ENCODE data around the gene LIMS2. TPM values are rescaled to one million over a fixed set of nuclear protein-coding genes. Genes with fewer than 3 reads are reported as not detected.

Gene LIMS2
- total and polyA plus RNA-seq, 2 donors (not counting 3 experiments of a cell fraction or from before 2014, with no cell fraction given): 48.3 to 55.6 TPM

DNA sequence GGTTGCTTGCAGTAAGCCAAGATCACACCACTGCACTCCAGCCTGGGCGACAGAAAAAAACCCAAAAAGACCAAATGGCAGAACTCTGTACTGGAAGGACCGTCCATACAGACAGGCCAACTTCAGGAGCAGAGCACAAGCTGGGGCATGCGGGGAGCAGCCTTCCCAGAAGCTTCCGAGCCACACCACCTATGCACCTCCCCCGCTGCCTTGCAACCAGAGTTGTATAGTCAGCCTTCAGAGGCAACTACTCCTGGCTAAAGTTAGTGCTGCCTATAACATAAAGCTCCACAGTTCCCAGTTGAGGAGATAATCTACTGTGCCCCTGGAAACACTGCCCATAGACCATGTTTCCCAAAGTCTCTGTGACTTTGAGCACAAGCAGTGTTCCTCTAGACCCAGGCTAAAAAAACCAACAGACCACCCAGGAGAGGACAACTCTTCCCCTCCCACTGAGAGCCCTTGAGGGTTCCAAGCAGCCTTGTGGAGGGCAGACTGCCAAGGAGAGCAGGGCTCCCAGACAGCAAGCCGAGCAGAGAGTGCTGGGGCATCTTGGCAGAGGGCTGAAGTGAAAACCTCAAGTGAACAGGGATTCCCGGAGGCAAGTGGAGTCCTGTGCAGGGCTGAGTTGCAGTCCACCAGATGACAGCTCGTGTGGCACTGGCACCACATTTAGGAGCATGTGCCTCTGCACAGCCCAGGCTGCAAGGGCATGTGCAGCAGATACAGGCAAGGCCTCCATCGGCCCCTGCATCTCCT, 32.7 kb upstream of the LIMS2 start:
- FAIRE-seq: no peak
- TF ChIP-seq, protein P1, sequence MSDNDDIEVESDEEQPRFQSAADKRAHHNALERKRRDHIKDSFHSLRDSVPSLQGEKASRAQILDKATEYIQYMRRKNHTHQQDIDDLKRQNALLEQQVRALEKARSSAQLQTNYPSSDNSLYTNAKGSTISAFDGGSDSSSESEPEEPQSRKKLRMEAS (IDR thresholded peaks at IDR 0.05; ENCODE audit: insufficient read depth, insufficient read length): no peak
- TF ChIP-seq POLR2A (IDR thresholded peaks at IDR 0.05; ENCODE audit: low read depth, low read length) (no peak), MYC (IDR thresholded peaks at IDR 0.05; ENCODE audit: low read depth, low read length) (no peak), EZH2 (IDR thresholded peaks at IDR 0.05; ENCODE audit: borderline replicate concordance, low read depth, low read length, severe bottlenecking) (no peak), GATA2 (IDR thresholded peaks at IDR 0.05; ENCODE audit: insufficient read depth, insufficient read length, low read depth, low read length) (no peak), FOS (IDR thresholded peaks at IDR 0.05; ENCODE audit: borderline replicate concordance, insufficient read depth, low read length) (no peak), JUN (IDR thresholded peaks at IDR 0.05; ENCODE audit: borderline replicate concordance, insufficient read depth, insufficient read length, low read depth) (no peak), POLR2AphosphoS5 (IDR thresholded peaks at IDR 0.05; ENCODE audit: insufficient read depth, low read depth, low read length) (no peak)
- TF ChIP-seq, protein P2, sequence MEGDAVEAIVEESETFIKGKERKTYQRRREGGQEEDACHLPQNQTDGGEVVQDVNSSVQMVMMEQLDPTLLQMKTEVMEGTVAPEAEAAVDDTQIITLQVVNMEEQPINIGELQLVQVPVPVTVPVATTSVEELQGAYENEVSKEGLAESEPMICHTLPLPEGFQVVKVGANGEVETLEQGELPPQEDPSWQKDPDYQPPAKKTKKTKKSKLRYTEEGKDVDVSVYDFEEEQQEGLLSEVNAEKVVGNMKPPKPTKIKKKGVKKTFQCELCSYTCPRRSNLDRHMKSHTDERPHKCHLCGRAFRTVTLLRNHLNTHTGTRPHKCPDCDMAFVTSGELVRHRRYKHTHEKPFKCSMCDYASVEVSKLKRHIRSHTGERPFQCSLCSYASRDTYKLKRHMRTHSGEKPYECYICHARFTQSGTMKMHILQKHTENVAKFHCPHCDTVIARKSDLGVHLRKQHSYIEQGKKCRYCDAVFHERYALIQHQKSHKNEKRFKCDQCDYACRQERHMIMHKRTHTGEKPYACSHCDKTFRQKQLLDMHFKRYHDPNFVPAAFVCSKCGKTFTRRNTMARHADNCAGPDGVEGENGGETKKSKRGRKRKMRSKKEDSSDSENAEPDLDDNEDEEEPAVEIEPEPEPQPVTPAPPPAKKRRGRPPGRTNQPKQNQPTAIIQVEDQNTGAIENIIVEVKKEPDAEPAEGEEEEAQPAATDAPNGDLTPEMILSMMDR (IDR thresholded peaks at IDR 0.05; ENCODE audit: extremely low read depth in 1 of 2, insufficient read depth in 1 of 2, low read depth in 1 of 2, low read length in 2 of 2): no peak
- no peaks in the 10 kb centered on the region for H4K20me1 ChIP-seq (replicated peaks; ENCODE audit: control insufficient read depth, extremely low read depth, insufficient read depth, low read length)
- BruUV-seq (replicated peaks): no TSS peak
- no peak overlapping the region for H3K9ac ChIP-seq (replicated peaks; ENCODE audit: extremely low read depth, insufficient read depth, low read length)
- no peak overlapping the region for H3K27ac ChIP-seq (ENCODE audit: insufficient read depth, low read depth, low read length)
- H3K9me3 ChIP-seq (replicated peaks; ENCODE audit: control insufficient read depth, insufficient read depth, low read length): no peaks in the 10 kb centered on the region
- H3K4me1 ChIP-seq (ENCODE audit: control insufficient read depth, extremely low read depth, insufficient read depth, low read length): peaks cover 3% of the 10 kb centered on the region
- dilution Hi-C loops (cut with MboI; ENCODE audit: extremely low pct_ligation_motif_present, low sequenced_read_pairs): no loop called here
- ChIA-PET CTCF (interaction anchor here (1.9 kb wide), 1 partner anchor 116 kb away, joined by 10 read pairs; no protein-coding TSS in a partner anchor), POLR2A (no interaction called here)
- no peak overlapping the region for H3K4me3 ChIP-seq (replicated peaks in 1 of 3; ENCODE audit: insufficient read depth in 1 of 3, low read depth in 1 of 3, low read length in 3 of 3)
- no peaks in the 10 kb centered on the region for H3K27me3 ChIP-seq (ENCODE audit: control insufficient read depth in 2 of 2, insufficient read depth in 2 of 2, low read length in 2 of 2)
- H3K36me3 ChIP-seq (ENCODE audit: control insufficient read depth in 2 of 2, extremely low read depth in 1 of 2, insufficient read depth in 2 of 2, low read length in 2 of 2): peaks cover 8 to 24% of the 10 kb centered on the region in 2 experiments
- DNase-seq (ENCODE audit: low read depth, low spot score): no peak
- intact Hi-C loops (cut with micrococcal nuclease): no loop called here
- H3K4me2 ChIP-seq (ENCODE audit: insufficient read depth, low read length): no peak overlapping the region
- peaks cover 4% of the 10 kb centered on the region for H3K79me2 ChIP-seq (ENCODE audit: control insufficient read depth, insufficient read depth, low read length)
- H2AFZ ChIP-seq (ENCODE audit: low read depth, low read length): no peak overlapping the region
- no peaks in the 10 kb centered on the region for H3K9me1 ChIP-seq (replicated peaks; ENCODE audit: control insufficient read depth, extremely low read depth, insufficient read depth, low read length)
